ENCODE data around the gene ENPP3. TPM values are rescaled to one million over a fixed set of nuclear protein-coding genes. Genes with fewer than 3 reads are reported as not detected.
A peak's percentile ranks its signal among the peaks of the same experiment; 100 is the strongest.

ENPP3 gene
- total and polyA plus RNA-seq, 10 of the 15 experiments (the other 5 are each of a cell fraction or from before 2014, with no cell fraction given), result 0.01 TPM; not detected in 9

- no TSS peak for BruUV-seq (replicated peaks)
- no peaks in the 10 kb centered on the region for H3K9me3 ChIP-seq (replicated peaks; ENCODE audit: control insufficient read depth, insufficient read depth, low read length)
- H2AFZ ChIP-seq (ENCODE audit: control insufficient read depth, low read depth, low read length), result peak overlapping the region; percentile 81; the same call in 1 of the 2 replicates
- no peaks in the 10 kb centered on the region for H3K27me3 ChIP-seq (replicated peaks in 1 of 2; ENCODE audit: control insufficient read depth in 2 of 2, insufficient read depth in 2 of 2, low read length in 1 of 2)
- no peak overlapping the region for H3K9ac ChIP-seq (ENCODE audit: control insufficient read depth, insufficient read depth, low read length)
- SMC1A ChIA-PET (ENCODE audit: uncharacterized antibody, unreplicated experiment), result interaction anchor here (0.7 to 1.9 kb wide), 12 partner anchors 8 to 743 kb away, joined by 3 to 7 read pairs (median 4); partner anchors contain the start of gene ENPP3
- no peak overlapping the region for H3K4me2 ChIP-seq (ENCODE audit: control insufficient read depth, insufficient read depth)
- in situ Hi-C loops (cut with MboI), result no loop called here
- no peak overlapping the region for H3K27ac ChIP-seq (ENCODE audit: control insufficient read depth, insufficient read depth)
- intact Hi-C loops (cut with micrococcal nuclease; ENCODE audit: unreplicated experiment), result loop anchor here (1.0 to 2.0 kb wide), 2 partner anchors 110 to 429 kb away; no protein-coding TSS in a partner anchor
- DNase-seq (ENCODE audit: low read depth, low spot score) (no peak), FAIRE-seq (no peak), ATAC-seq (no peak)
- TF ChIP-seq SMC3 (IDR thresholded peaks at IDR 0.05; ENCODE audit: borderline replicate concordance, low read length) (no peak), SIX5 (IDR thresholded peaks at IDR 0.05; ENCODE audit: low read depth, low read length, severe bottlenecking) (no peak), TBL1XR1 (IDR thresholded peaks at IDR 0.05; ENCODE audit: low read depth, low read length) (no peak), ZBED1 (IDR thresholded peaks at IDR 0.05; ENCODE audit: borderline replicate concordance) (no peak), RAD21 (IDR thresholded peaks at IDR 0.05; ENCODE audit: insufficient read depth, low read depth, low read length) (no peak), MTA3 (IDR thresholded peaks at IDR 0.05; ENCODE audit: borderline replicate concordance, low read length) (no peak), POLR2A (IDR thresholded peaks at IDR 0.05; ENCODE audit: low read depth, low read length) (no peak), RBBP5 (conservative IDR thresholded peaks at IDR 0.05) (no peak), TAF1 (IDR thresholded peaks at IDR 0.05; ENCODE audit: borderline replicate concordance, low read depth, low read length) (no peak), NFXL1 (IDR thresholded peaks at IDR 0.05; ENCODE audit: borderline replicate concordance) (no peak), EZH2 (IDR thresholded peaks at IDR 0.05; ENCODE audit: borderline replicate concordance, control insufficient read depth, low read depth, low read length) (no peak), ZNF274 (IDR thresholded peaks at IDR 0.05; ENCODE audit: insufficient read depth, insufficient read length) (no peak), RELB (IDR thresholded peaks at IDR 0.05; ENCODE audit: low read depth) (no peak), ZNF207 (IDR thresholded peaks at IDR 0.05; ENCODE audit: borderline replicate concordance) (no peak), ZBTB11 (CRISPR knock-in tag; IDR thresholded peaks at IDR 0.05) (no peak), YBX1 (IDR thresholded peaks at IDR 0.05) (no peak), BMI1 (IDR thresholded peaks at IDR 0.05; ENCODE audit: borderline replicate concordance) (no peak), NBN (IDR thresholded peaks at IDR 0.05) (no peak), PAX8 (IDR thresholded peaks at IDR 0.05) (no peak)
- peaks cover 0 to 9% of the 10 kb centered on the region in 2 experiments; a peak in 1 of 4 replicates for H3K36me3 ChIP-seq (ENCODE audit: control insufficient read depth in 2 of 2, insufficient read depth in 2 of 2, low read length in 1 of 2)
- no peaks in the 10 kb centered on the region for H3K4me1 ChIP-seq (ENCODE audit: control insufficient read depth, insufficient read depth, low read length)
- WGBS (ENCODE audit: insufficient coverage, insufficient replicate concordance, low lambda C conversion rate, missing lambda C conversion rate), result 0% methylated on average over 1 of the region's 1 CpG
- CTCF ChIA-PET, result interaction anchor here (0.7 to 3.7 kb wide), 26 partner anchors 8 to 748 kb away, joined by 3 to 26 read pairs (median 5); partner anchors contain the start of gene ENPP3
- POLR2A ChIA-PET, result interaction anchor here (3.1 kb wide), 1 partner anchor 11 kb away, joined by 10 read pairs; no protein-coding TSS in a partner anchor
- no peaks in the 10 kb centered on the region for H4K20me1 ChIP-seq (ENCODE audit: control insufficient read depth, insufficient read depth)
- no peak overlapping the region for H3K4me3 ChIP-seq
- H3K79me2 ChIP-seq (ENCODE audit: control insufficient read depth, insufficient read depth, low read length), result peaks cover 12% of the 10 kb centered on the region
- RAD21 ChIA-PET (ENCODE audit: unreplicated experiment), result interaction anchor here (0.7 to 1.8 kb wide), 7 partner anchors 11 to 429 kb away, joined by 3 to 9 read pairs (median 4); no protein-coding TSS in a partner anchor
Measured at GRCh38 chr6:131628726-131629125, 8.4 kb upstream of the ENPP3 start.

Data from GM12878 (cell line).